Lung microvascular endothelial cell (primary cell): ENCODE data around the gene RCAN2. TPM values are rescaled to one million over a fixed set of nuclear protein-coding genes. Genes with fewer than 3 reads are reported as not detected.
A peak's percentile ranks its signal among the peaks of the same experiment; 100 is the strongest.

Experiments
- DNase-seq, 2 donors: peaks; one replicate each; pipeline versions ENCODE4 v3.0.0 to v3.0.0-alpha.2; 2010; ENCODE audit warnings: low read depth in 2 of 2
- total RNA-seq: library from RNA; depleted of rRNA; stranded (reverse); fragments of >200 nt; gene quantifications from 2 replicates; pipeline ENCODE4 v1.2.1, GENCODE V29; 2014

RCAN2 gene
- total RNA-seq, 1 donor from 2014 or later = not detected

- DNase-seq = no peak
Measured at GRCh38 chr6:46219661-46220060, 271.6 kb downstream of the RCAN2 start.

GRCh38 chr6:46218457-46218856 is 272.8 kb downstream of the RCAN2 start:
- DNase-seq = no peak

GRCh38 chr6:46217671-46218131 is 273.5 kb downstream of the RCAN2 start:
- DNase-seq = no peak

GRCh38 chr6:46216879-46217278 is 274.4 kb downstream of the RCAN2 start:
- no peak for DNase-seq

- no peak for DNase-seq
Measured at GRCh38 chr6:46215777-46216176, 275.5 kb downstream of the RCAN2 start.

- no peak for DNase-seq
Measured at GRCh38 chr6:46215213-46215612, 276.0 kb downstream of the RCAN2 start.

- DNase-seq = no peak
Measured at GRCh38 chr6:46211917-46212316, 279.3 kb downstream of the RCAN2 start.

GRCh38 chr6:46210294-46210693 is 281.0 kb downstream of the RCAN2 start:
- DNase-seq = no peak

- no peak for DNase-seq
Measured at GRCh38 chr6:46208303-46208702, 282.9 kb downstream of the RCAN2 start.

GRCh38 chr6:46207174-46207573 is 284.1 kb downstream of the RCAN2 start:
- DNase-seq = no peak

- DNase-seq = no peak
Measured at GRCh38 chr6:46204880-46205650, 286.2 kb downstream of the RCAN2 start.

- no peak for DNase-seq
Measured at GRCh38 chr6:46203391-46204177, 287.7 kb downstream of the RCAN2 start.

- DNase-seq = no peak
Measured at GRCh38 chr6:46201702-46202101, 289.5 kb downstream of the RCAN2 start.

GRCh38 chr6:46199387-46199786 is 291.9 kb downstream of the RCAN2 start:
- DNase-seq = no peak

- no peak for DNase-seq
Measured at GRCh38 chr6:46191961-46192360, 299.3 kb downstream of the RCAN2 start.

- no peak for DNase-seq
Measured at GRCh38 chr6:46190889-46191288, 300.4 kb downstream of the RCAN2 start.

GRCh38 chr6:46189726-46190125 is 301.5 kb downstream of the RCAN2 start:
- DNase-seq = no peak

- no peak for DNase-seq
Measured at GRCh38 chr6:46186583-46186982, 304.7 kb downstream of the RCAN2 start.

GRCh38 chr6:46184114-46184513 is 307.1 kb downstream of the RCAN2 start:
- DNase-seq = peak; percentile 29 to 64

GRCh38 chr6:46175976-46176375 is 315.3 kb downstream of the RCAN2 start:
- no peak for DNase-seq

GRCh38 chr6:46175446-46175845 is 315.8 kb downstream of the RCAN2 start:
- no peak for DNase-seq

GRCh38 chr6:46174904-46175303 is 316.3 kb downstream of the RCAN2 start:
- DNase-seq = no peak

- DNase-seq = no peak
Measured at GRCh38 chr6:46172176-46172575, 319.1 kb downstream of the RCAN2 start.
